Measurements from ENCODE around the gene MTUS2.

Gene MTUS2

GRCh38 chr13:29402166-29402636 is 582.1 kb downstream of the MTUS2 start:
- no peak for DNase-seq (ENCODE audit: low read depth)

- no peak for DNase-seq (ENCODE audit: low read depth)
Observed at GRCh38 chr13:29405401-29405800, 585.3 kb downstream of the MTUS2 start.

GRCh38 chr13:29411481-29411880 is 591.3 kb downstream of the MTUS2 start:
- no peak for DNase-seq (ENCODE audit: low read depth)

GRCh38 chr13:29418026-29418425 is 597.9 kb downstream of the MTUS2 start:
- DNase-seq (ENCODE audit: low read depth): no peak

- DNase-seq (ENCODE audit: low read depth): no peak
Observed at GRCh38 chr13:29421118-29421517, 601.0 kb downstream of the MTUS2 start.

GRCh38 chr13:29422015-29422414 is 601.9 kb downstream of the MTUS2 start:
- DNase-seq (ENCODE audit: low read depth): no peak

GRCh38 chr13:29423050-29423449 is 602.9 kb downstream of the MTUS2 start:
- no peak for DNase-seq (ENCODE audit: low read depth)

GRCh38 chr13:29427937-29428309 is 607.8 kb downstream of the MTUS2 start:
- DNase-seq (ENCODE audit: low read depth): no peak

GRCh38 chr13:29428310-29429181 is 608.4 kb downstream of the MTUS2 start:
- no peak for DNase-seq (ENCODE audit: low read depth)

- DNase-seq (ENCODE audit: low read depth): no peak
Observed at GRCh38 chr13:29429286-29429900, 609.3 kb downstream of the MTUS2 start.

GRCh38 chr13:29434217-29434945 is 614.2 kb downstream of the MTUS2 start:
- DNase-seq (ENCODE audit: low read depth): no peak

GRCh38 chr13:29435125-29435911 is 615.2 kb downstream of the MTUS2 start:
- peak; percentile 26 for DNase-seq (ENCODE audit: low read depth)

GRCh38 chr13:29436291-29436690 is 616.2 kb downstream of the MTUS2 start:
- DNase-seq (ENCODE audit: low read depth): no peak

GRCh38 chr13:29436721-29437280 is 616.7 kb downstream of the MTUS2 start:
- DNase-seq (ENCODE audit: low read depth): no peak

GRCh38 chr13:29438769-29439168 is 618.6 kb downstream of the MTUS2 start:
- DNase-seq (ENCODE audit: low read depth): no peak

GRCh38 chr13:29439601-29440388 is 619.7 kb downstream of the MTUS2 start:
- no peak for DNase-seq (ENCODE audit: low read depth)

GRCh38 chr13:29441306-29441705 is 621.2 kb downstream of the MTUS2 start:
- DNase-seq (ENCODE audit: low read depth): no peak

GRCh38 chr13:29446016-29446415 is 625.9 kb downstream of the MTUS2 start:
- no peak for DNase-seq (ENCODE audit: low read depth)

- DNase-seq (ENCODE audit: low read depth): no peak
Observed at GRCh38 chr13:29448174-29448573, 628.0 kb downstream of the MTUS2 start.

GRCh38 chr13:29449726-29450125 is 629.6 kb downstream of the MTUS2 start:
- no peak for DNase-seq (ENCODE audit: low read depth)

- no peak for DNase-seq (ENCODE audit: low read depth)
Observed at GRCh38 chr13:29451976-29452375, 631.8 kb downstream of the MTUS2 start.

Measured in HS-5 (cell line).